Natural killer cell (primary cell): Measurements from ENCODE around the gene KLHL36. TPM values are rescaled to one million over a fixed set of nuclear protein-coding genes. Genes with fewer than 3 reads are reported as not detected.
"Not testable (repeated sequence)": the region's sequence is repeated elsewhere in the genome, so short reads cannot be mapped to it uniquely, and the experiment has no call there.

ENCODE experiments used
- ATAC-seq, 3 donors: fragments of 150-1000 bp in 2 of 3; fragments of 200-7000 bp in 1 of 3; cut with Tn5 transposase; 1 replicate in 1 of 3; 2 replicates in 2 of 3; pipeline ENCODE4 v1.10.0; 2021; ENCODE audit warnings: mild to moderate bottlenecking in 2 of 3, moderate library complexity in 2 of 3
- DNase-seq, 2 donors: peaks; one replicate each; pipeline versions ENCODE4 v3.0.0 to v3.0.0-alpha.2; 2013 to 2021; ENCODE audit warnings: mixed read lengths in 1 of 2
- H3K27ac ChIP-seq: one replicate; pipeline ENCODE4 v1.5.1; 2013; ENCODE audit warnings: mild to moderate bottlenecking, low read length
- H3K27me3 ChIP-seq: one replicate; pipeline ENCODE4 v1.6.1; 2013; ENCODE audit warnings: low read length; ENCODE audit not compliant: control insufficient read depth, insufficient read depth
- H3K36me3 ChIP-seq: one replicate; pipeline ENCODE4 v1.6.1; 2013; ENCODE audit warnings: low read length; ENCODE audit not compliant: control insufficient read depth, insufficient read depth
- H3K4me1 ChIP-seq: one replicate; pipeline ENCODE4 v1.6.1; 2013; ENCODE audit warnings: low read length; ENCODE audit not compliant: control insufficient read depth, insufficient read depth
- H3K4me3 ChIP-seq: one replicate; pipeline ENCODE4 v1.5.1; 2013; ENCODE audit warnings: low read length
- H3K9me3 ChIP-seq: one replicate; pipeline ENCODE4 v1.6.1; 2013; ENCODE audit warnings: low read length; ENCODE audit not compliant: control insufficient read depth, insufficient read depth
- H3K27ac Mint-ChIP-seq, 2 donors: one replicate each; pipeline ENCODE4 v1.8.0; 2022; ENCODE audit warnings: mild to moderate bottlenecking in 2 of 2, mixed read lengths in 2 of 2, moderate library complexity in 1 of 2
- H3K27me3 Mint-ChIP-seq, 2 donors: one replicate each; pipeline ENCODE4 v1.8.0; 2022; ENCODE audit warnings: low read depth in 2 of 2, mixed read lengths in 2 of 2
- H3K36me3 Mint-ChIP-seq: one replicate; pipeline ENCODE4 v1.8.0; 2022; ENCODE audit warnings: mixed read lengths
- H3K4me1 Mint-ChIP-seq, 2 donors: one replicate each; pipeline ENCODE4 v1.8.0; 2022; ENCODE audit warnings: mixed read lengths in 2 of 2
- H3K4me3 Mint-ChIP-seq: one replicate; pipeline ENCODE4 v1.8.0; 2022; ENCODE audit warnings: mild to moderate bottlenecking, moderate library complexity, mixed read lengths
- H3K9me3 Mint-ChIP-seq, 2 donors: one replicate each; pipeline ENCODE4 v1.8.0; 2022; ENCODE audit warnings: mixed read lengths in 2 of 2
- WGBS: methylation state at CpG from one replicate; pipeline ENCODE4 v1.1.7; 2013; ENCODE audit warnings: missing lambda C conversion rate; ENCODE audit not compliant: insufficient coverage; 5-methylcytosine and 5-hydroxymethylcytosine counted together
- intact Hi-C: fragments of 100-400 bp; cut with micrococcal nuclease; formaldehyde crosslinking; loops from one replicate; pipeline ENCODE4 v1.14.2; 2022
- total RNA-seq, 4 donors: library from RNA; stranded (reverse); fragments of 120-200 nt in 1 of 4; gene quantifications; one replicate each; pipeline versions ENCODE4 v1.2.3 to v1.2.4, GENCODE V29; 2013 to 2022
- TF ChIP-seq, protein P1 (sequence below): fragments of 200-600 bp; IDR thresholded peaks from one replicate; pipeline ENCODE4 v1.8.0; 2022; ENCODE audit warnings: antibody characterized with exemption

KLHL36 gene
- total RNA-seq, 3 donors from 2014 or later (not counting 1 experiment from before 2014, with no cell fraction given), result 47.2 to 62.3 (median 60.5) TPM

DNA sequence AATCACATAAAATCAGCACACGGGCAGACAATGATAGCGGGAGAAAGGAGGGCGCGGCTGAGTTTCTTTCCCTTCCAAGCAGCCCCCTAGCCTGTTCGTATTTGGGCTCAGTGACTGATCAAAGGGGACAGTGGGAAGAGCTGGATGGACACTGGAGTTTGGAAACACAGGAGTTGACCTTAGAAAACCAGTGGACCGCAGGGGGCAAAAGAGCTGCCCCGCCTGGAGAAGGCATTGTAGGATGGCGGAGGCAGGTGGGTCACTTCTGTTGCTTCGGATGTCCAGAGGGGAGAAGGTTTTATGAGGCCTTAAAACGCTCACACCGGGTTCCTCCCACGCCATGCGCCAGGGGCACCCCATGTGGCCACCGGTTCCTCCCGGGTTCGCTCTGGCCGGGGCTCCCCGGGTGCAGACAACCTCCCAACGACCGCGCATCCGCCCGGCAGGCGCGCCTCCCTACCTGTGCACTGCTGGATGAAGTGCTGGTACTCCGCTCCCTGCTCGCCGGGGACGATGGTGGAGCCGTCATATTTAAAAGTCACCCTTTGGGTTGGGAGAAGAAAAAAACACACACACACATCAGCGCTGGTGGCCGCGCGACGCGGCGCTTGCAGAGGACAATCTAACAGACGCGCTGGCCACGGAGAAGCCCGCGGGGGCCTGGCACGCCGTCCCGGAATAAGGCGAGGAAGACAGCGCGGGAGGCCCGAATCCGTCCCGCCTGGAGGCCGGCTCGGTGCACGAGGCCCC is 31.1 kb upstream of the KLHL36 start:
- TF ChIP-seq, protein P1, sequence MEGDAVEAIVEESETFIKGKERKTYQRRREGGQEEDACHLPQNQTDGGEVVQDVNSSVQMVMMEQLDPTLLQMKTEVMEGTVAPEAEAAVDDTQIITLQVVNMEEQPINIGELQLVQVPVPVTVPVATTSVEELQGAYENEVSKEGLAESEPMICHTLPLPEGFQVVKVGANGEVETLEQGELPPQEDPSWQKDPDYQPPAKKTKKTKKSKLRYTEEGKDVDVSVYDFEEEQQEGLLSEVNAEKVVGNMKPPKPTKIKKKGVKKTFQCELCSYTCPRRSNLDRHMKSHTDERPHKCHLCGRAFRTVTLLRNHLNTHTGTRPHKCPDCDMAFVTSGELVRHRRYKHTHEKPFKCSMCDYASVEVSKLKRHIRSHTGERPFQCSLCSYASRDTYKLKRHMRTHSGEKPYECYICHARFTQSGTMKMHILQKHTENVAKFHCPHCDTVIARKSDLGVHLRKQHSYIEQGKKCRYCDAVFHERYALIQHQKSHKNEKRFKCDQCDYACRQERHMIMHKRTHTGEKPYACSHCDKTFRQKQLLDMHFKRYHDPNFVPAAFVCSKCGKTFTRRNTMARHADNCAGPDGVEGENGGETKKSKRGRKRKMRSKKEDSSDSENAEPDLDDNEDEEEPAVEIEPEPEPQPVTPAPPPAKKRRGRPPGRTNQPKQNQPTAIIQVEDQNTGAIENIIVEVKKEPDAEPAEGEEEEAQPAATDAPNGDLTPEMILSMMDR, result no peak
- 4% methylated on average over 54 of the region's 54 CpGs for WGBS
- Mint-ChIP-seq H3K36me3 (no peaks in the 10 kb centered on the region), H3K4me1 (peaks cover 12 to 24% of the 10 kb centered on the region in 2 donors), H3K9me3 (no peaks in the 10 kb centered on the region), H3K27me3 (peaks cover 0 to 13% of the 10 kb centered on the region in 2 donors), H3K27ac (peak overlapping the region; percentile 48 to 85), H3K4me3 (peak overlapping the region; percentile 95)
- Histone ChIP-seq H3K9me3 (no peaks in the 10 kb centered on the region), H3K4me3 (peak overlapping the region; percentile 78), H3K27ac (peak overlapping the region; percentile 26), H3K4me1 (peaks cover 46% of the 10 kb centered on the region), H3K36me3 (peaks cover 7% of the 10 kb centered on the region), H3K27me3 (no peaks in the 10 kb centered on the region)
- intact Hi-C loops, result no loop called here
- peak; percentile 3 to 25 (median 3) for ATAC-seq
- peak; percentile 31 to 66 for DNase-seq

DNA sequence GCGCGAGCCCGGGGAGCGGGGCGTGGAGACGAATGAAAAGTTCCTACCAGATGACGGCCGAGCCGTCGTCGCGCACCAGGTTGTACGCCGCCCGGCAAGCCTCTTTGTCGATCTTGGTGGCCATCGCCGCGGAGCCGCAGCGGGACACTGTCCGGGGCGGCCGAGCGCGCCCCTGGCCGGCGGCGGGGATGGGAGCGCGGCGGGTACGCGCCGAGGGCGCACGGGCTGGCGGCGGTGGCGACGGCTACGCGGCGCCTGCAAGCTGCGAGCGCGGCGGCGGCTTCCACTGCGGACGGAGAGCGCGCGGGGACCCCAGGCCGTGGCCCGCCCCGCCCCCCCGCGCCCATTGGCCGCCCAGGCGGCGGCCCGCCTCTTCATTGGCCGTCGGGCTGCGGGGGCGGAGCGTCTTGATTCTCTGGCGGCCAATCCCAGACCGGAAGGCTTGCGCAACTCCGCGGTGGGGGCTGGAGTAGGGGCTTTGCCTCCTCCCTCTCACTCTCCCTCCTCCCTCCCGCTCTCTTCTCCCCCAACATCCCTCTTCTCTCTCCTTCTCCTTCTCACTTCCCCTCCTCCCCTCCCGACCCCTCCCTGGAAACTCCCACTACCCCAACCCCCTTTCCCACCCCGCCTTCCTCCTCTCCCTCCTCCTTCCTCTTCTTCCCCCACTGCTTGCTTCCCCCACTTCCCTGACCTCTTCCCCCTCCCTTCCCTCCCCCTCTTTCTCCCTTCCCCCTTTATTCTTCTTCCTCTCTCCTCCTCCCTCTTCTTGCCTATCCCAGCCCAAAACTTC is 30.3 kb upstream of the KLHL36 start, which contains the start of gene COTL1:
Gene COTL1 (minus strand): TSS at position 288 of the 790 bp plus-strand sequence. CDS start 164 bp downstream, at position 124.
- H3K36me3 ChIP-seq, result peaks cover 7% of the 10 kb centered on the region
- peak; percentile 89 to 97 for DNase-seq
- TF ChIP-seq, protein P1, result no peak
- ATAC-seq, result peak; percentile 93 to 96 (median 96)
- peak within 1 kb of the TSS; percentile 78 for H3K4me3 ChIP-seq
- H3K27me3 ChIP-seq, result no peaks in the 10 kb centered on the region
- H3K27me3 Mint-ChIP-seq, result peaks cover 0 to 13% of the 10 kb centered on the region in 2 donors
- peaks cover 12 to 24% of the 10 kb centered on the region in 2 donors for H3K4me1 Mint-ChIP-seq
- H3K9me3 Mint-ChIP-seq, result no peaks in the 10 kb centered on the region
- no peaks in the 10 kb centered on the region for H3K36me3 Mint-ChIP-seq
- WGBS, result under 1% methylated on average over 76 of the region's 76 CpGs
- H3K4me3 Mint-ChIP-seq, result peak within 1 kb of the TSS; percentile 95
- peak within 1 kb of the TSS; percentile 26 for H3K27ac ChIP-seq
- peaks cover 46% of the 10 kb centered on the region for H3K4me1 ChIP-seq
- no peaks in the 10 kb centered on the region for H3K9me3 ChIP-seq
- intact Hi-C loops, result no loop called here
- H3K27ac Mint-ChIP-seq, result peak within 1 kb of the TSS; percentile 48 to 85

DNA sequence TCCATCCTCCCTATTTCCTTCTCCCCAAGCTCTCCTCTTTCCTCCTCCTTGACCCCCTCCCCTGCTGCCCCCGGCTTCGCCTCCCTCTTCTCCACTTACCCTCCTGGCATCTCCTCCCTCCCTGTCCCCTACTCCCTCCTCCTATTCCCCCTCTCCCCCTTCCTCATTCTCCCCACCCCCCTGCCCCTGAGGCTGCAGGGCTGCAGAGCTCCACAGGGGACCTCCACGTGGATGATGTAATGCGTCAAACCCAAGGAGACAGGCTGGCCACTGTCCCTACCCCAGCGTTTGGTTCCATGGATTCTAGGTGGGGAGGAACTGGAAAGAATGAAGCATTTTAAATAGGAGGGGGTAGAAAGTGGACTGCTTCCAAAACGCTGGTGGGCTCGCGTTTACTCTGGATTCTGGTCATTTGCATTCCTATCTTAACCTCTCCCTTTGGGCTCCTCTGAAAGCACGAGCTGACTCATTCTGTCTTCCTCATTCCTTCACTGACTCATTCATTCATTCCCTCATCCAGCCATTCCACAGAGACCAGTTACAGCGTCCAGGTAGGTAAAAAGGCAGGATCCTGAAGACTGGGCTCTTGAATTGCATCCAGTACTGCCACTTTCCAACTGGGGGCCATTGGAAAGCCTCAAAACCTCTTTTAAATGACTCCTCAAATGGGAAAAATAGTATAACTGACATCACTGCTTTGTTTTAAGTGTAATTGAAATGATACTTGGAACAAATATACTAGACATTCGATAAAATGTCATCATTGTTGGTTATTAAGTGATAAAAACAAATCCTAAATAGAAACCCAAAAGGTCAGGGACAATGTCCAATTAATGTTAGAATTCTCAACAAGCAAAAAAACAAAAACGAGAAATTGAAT is 29.5 kb upstream of the KLHL36 start:
- H3K9me3 Mint-ChIP-seq, result no peaks in the 10 kb centered on the region
- TF ChIP-seq, protein P1, result no peak
- peak overlapping the region; percentile 43 for H3K4me3 Mint-ChIP-seq
- Histone ChIP-seq H3K4me1 (peaks cover 42% of the 10 kb centered on the region), H3K4me3 (no peak overlapping the region), H3K27ac (no peak overlapping the region), H3K36me3 (peaks cover 2% of the 10 kb centered on the region), H3K9me3 (no peaks in the 10 kb centered on the region), H3K27me3 (no peaks in the 10 kb centered on the region)
- WGBS, result 44% methylated on average over 11 of the region's 12 CpGs
- H3K27me3 Mint-ChIP-seq, result peaks cover 0 to 7% of the 10 kb centered on the region in 2 donors
- H3K4me1 Mint-ChIP-seq, result peaks cover 12 to 21% of the 10 kb centered on the region in 2 donors
- ATAC-seq (no peak), DNase-seq (peak in 1 of 2 donors; percentile 18)
- H3K27ac Mint-ChIP-seq, result peak overlapping the region in 1 of 2 donors; percentile 85
- intact Hi-C loops, result no loop called here
- no peaks in the 10 kb centered on the region for H3K36me3 Mint-ChIP-seq

DNA sequence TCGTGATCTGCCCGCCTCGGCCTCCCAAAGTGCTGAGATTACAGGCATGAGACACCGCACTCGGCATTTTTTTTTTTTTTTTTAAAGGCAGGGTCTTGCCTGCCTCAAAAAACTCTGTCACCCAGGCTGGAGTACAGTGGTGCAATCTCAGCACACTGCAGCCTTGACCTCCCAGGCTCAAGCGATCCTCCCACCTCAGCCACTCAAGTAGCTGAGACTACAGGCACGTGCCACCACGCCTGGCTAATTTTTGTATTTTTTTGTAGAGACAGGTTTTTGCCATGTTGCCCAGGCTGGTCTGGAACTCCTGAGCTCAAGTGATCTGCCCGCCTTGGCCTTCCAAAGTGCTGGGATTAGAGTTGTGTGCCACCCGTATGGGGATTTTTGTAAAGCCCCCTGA is 27.4 kb upstream of the KLHL36 start:
- ATAC-seq, H3K4me3 Mint-ChIP-seq, H3K4me3 ChIP-seq, H3K27me3 ChIP-seq, H3K9me3 Mint-ChIP-seq, H3K27ac ChIP-seq, H3K9me3 ChIP-seq, H3K27ac Mint-ChIP-seq, H3K36me3 ChIP-seq, H3K36me3 Mint-ChIP-seq, H3K27me3 Mint-ChIP-seq, DNase-seq: not testable (repeated sequence)
- intact Hi-C loops, result loop anchor here (5.0 kb wide), 1 partner anchor 106 kb away; no protein-coding TSS in a partner anchor
- WGBS, result 86% methylated on average over 10 of the region's 10 CpGs
- peaks cover 12 to 18% of the 10 kb centered on the region in 2 donors for H3K4me1 Mint-ChIP-seq
- H3K4me1 ChIP-seq, result peaks cover 21% of the 10 kb centered on the region
